Measurements from ENCODE around the gene PFDN2. TPM values are rescaled to one million over a fixed set of nuclear protein-coding genes. Genes with fewer than 3 reads are reported as not detected.
A peak's percentile ranks its signal among the peaks of the same experiment; 100 is the strongest.

PFDN2 gene
- total RNA-seq, 1 experiment from 2014 or later: 98.6 TPM

DNA sequence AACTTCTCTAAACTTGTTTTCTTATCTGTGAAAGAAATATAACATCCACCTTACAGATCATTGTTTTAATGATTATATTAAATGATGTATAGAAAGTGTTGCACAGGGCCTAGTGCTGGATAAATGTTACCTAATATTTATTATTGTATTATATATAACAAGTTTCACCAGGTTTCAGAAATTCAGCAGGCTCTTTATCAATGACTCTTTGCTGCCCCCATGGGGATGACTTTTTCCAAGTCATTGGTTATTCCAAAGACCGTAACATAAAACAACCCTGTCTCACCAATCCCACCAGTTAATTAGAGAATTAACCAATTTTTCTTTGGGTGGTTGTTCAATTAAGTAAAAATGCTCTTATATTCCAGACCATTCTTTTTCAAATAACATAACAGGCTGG, 21.9 kb upstream of the PFDN2 start:
- intact Hi-C loops (cut with micrococcal nuclease; ENCODE audit: unreplicated experiment) (no loop called here), in situ Hi-C loops (cut with HindIII; ENCODE audit: low pct_unique_long_range_greater_than_20kb, low sequenced_read_pairs) (no loop called here)
- ATAC-seq (peak; percentile 80; the same call in 1 of the 2 replicates), DNase-seq (ENCODE audit: low read depth, low spot score) (no peak)
- BruUV-seq (replicated peaks): no TSS peak
- Histone ChIP-seq H3K27ac (ENCODE audit: low read length) (no peak overlapping the region), H3K4me3 (ENCODE audit: low read depth in 2 of 2, low read length in 2 of 2) (no peak overlapping the region), H3K36me3 (ENCODE audit: control insufficient read depth, insufficient read depth, low read length) (no peaks in the 10 kb centered on the region), H3K9me3 (ENCODE audit: control insufficient read depth, insufficient read depth, low read depth, low read length) (no peaks in the 10 kb centered on the region), H3K27me3 (ENCODE audit: control insufficient read depth, insufficient read depth, low read length) (no peaks in the 10 kb centered on the region), H3K4me1 (ENCODE audit: control insufficient read depth, insufficient read depth, low read length) (no peaks in the 10 kb centered on the region)
- TF ChIP-seq POLR2AphosphoS5 (IDR thresholded peaks at IDR 0.05; ENCODE audit: low read depth, low read length): no peak
- no peak for TF ChIP-seq SIN3A (IDR thresholded peaks at IDR 0.05; ENCODE audit: borderline replicate concordance, insufficient read depth, low read depth, low read length)
- TF ChIP-seq, protein P1, sequence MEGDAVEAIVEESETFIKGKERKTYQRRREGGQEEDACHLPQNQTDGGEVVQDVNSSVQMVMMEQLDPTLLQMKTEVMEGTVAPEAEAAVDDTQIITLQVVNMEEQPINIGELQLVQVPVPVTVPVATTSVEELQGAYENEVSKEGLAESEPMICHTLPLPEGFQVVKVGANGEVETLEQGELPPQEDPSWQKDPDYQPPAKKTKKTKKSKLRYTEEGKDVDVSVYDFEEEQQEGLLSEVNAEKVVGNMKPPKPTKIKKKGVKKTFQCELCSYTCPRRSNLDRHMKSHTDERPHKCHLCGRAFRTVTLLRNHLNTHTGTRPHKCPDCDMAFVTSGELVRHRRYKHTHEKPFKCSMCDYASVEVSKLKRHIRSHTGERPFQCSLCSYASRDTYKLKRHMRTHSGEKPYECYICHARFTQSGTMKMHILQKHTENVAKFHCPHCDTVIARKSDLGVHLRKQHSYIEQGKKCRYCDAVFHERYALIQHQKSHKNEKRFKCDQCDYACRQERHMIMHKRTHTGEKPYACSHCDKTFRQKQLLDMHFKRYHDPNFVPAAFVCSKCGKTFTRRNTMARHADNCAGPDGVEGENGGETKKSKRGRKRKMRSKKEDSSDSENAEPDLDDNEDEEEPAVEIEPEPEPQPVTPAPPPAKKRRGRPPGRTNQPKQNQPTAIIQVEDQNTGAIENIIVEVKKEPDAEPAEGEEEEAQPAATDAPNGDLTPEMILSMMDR (IDR thresholded peaks at IDR 0.05): no peak; the same call in 1 of the 2 replicates
- TF ChIP-seq, protein P2, sequence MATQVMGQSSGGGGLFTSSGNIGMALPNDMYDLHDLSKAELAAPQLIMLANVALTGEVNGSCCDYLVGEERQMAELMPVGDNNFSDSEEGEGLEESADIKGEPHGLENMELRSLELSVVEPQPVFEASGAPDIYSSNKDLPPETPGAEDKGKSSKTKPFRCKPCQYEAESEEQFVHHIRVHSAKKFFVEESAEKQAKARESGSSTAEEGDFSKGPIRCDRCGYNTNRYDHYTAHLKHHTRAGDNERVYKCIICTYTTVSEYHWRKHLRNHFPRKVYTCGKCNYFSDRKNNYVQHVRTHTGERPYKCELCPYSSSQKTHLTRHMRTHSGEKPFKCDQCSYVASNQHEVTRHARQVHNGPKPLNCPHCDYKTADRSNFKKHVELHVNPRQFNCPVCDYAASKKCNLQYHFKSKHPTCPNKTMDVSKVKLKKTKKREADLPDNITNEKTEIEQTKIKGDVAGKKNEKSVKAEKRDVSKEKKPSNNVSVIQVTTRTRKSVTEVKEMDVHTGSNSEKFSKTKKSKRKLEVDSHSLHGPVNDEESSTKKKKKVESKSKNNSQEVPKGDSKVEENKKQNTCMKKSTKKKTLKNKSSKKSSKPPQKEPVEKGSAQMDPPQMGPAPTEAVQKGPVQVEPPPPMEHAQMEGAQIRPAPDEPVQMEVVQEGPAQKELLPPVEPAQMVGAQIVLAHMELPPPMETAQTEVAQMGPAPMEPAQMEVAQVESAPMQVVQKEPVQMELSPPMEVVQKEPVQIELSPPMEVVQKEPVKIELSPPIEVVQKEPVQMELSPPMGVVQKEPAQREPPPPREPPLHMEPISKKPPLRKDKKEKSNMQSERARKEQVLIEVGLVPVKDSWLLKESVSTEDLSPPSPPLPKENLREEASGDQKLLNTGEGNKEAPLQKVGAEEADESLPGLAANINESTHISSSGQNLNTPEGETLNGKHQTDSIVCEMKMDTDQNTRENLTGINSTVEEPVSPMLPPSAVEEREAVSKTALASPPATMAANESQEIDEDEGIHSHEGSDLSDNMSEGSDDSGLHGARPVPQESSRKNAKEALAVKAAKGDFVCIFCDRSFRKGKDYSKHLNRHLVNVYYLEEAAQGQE (IDR thresholded peaks at IDR 0.05; ENCODE audit: insufficient read depth in 1 of 2, low read depth in 2 of 2, low read length in 1 of 2): no peak
- no peak for TF ChIP-seq TCF7L2 (IDR thresholded peaks at IDR 0.05; ENCODE audit: low read depth, low read length)
- ChIA-PET CTCF (interaction anchor here (0.6 kb wide), 1 partner anchor 146 kb away, joined by 15 read pairs; no protein-coding TSS in a partner anchor), POLR2A (interaction anchor here (0.7 kb wide), 1 partner anchor 18 kb away, joined by 3 read pairs; no protein-coding TSS in a partner anchor)

DNA sequence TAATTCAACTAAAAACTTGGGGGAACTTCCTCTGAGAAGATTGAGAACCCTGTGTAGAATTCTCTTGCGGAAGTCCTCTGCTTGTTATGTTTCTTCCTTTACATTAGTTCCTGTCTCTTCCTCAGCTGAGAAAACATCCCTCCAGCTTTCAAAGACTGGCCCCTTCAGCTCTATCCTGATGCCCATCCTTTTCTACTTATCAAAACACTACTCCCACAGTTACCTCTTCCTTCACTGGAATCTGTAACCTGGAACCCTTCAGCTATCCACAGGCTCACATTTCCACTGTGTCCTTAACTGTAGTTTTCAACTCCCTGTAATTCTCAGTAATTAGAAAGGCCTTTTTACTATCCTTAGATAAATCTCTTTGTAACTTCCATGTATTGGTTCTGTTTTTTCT, 20.6 kb upstream of the PFDN2 start:
- ATAC-seq: no peak
- intact Hi-C loops (cut with micrococcal nuclease; ENCODE audit: unreplicated experiment): no loop called here

More for the DNA sequence above, 20.6 kb upstream of the PFDN2 start:
- Histone ChIP-seq H3K27ac (ENCODE audit: low read length) (no peak overlapping the region), H3K9me3 (ENCODE audit: control insufficient read depth, insufficient read depth, low read depth, low read length) (no peaks in the 10 kb centered on the region), H3K27me3 (ENCODE audit: control insufficient read depth, insufficient read depth, low read length) (no peaks in the 10 kb centered on the region), H3K4me1 (ENCODE audit: control insufficient read depth, insufficient read depth, low read length) (no peaks in the 10 kb centered on the region), H3K4me3 (ENCODE audit: low read depth in 2 of 2, low read length in 2 of 2) (no peak overlapping the region), H3K36me3 (ENCODE audit: control insufficient read depth, insufficient read depth, low read length) (no peaks in the 10 kb centered on the region; the same call in 1 of the 2 replicates)
- in situ Hi-C loops (cut with HindIII; ENCODE audit: low pct_unique_long_range_greater_than_20kb, low sequenced_read_pairs): no loop called here
- TF ChIP-seq SIN3A (IDR thresholded peaks at IDR 0.05; ENCODE audit: borderline replicate concordance, insufficient read depth, low read depth, low read length): no peak
- TF ChIP-seq, protein P1 (IDR thresholded peaks at IDR 0.05): no peak
- TF ChIP-seq, protein P2 (IDR thresholded peaks at IDR 0.05; ENCODE audit: insufficient read depth in 1 of 2, low read depth in 2 of 2, low read length in 1 of 2): no peak
- TF ChIP-seq TCF7L2 (IDR thresholded peaks at IDR 0.05; ENCODE audit: low read depth, low read length): no peak
- no peak for TF ChIP-seq POLR2AphosphoS5 (IDR thresholded peaks at IDR 0.05; ENCODE audit: low read depth, low read length)
- no TSS peak for BruUV-seq (replicated peaks)
- CTCF ChIA-PET: no interaction called here
- no peak for DNase-seq (ENCODE audit: low read depth, low spot score)
- POLR2A ChIA-PET: interaction anchor here (0.9 kb wide), 1 partner anchor 21 kb away, joined by 7 read pairs; the partner anchor contains the start of genes NIT1 and PFDN2
